HT1080 (cell line): ENCODE results near the gene LYRM1. TPM values are rescaled to one million over a fixed set of nuclear protein-coding genes. Genes with fewer than 3 reads are reported as not detected.
"Not testable (repeated sequence)": the region's sequence is repeated elsewhere in the genome, so short reads cannot be mapped to it uniquely, and the experiment has no call there.

Experiments
- DNase-seq: peaks from one replicate; pipeline ENCODE4 v3.0.0-alpha.2; 2015; ENCODE audit warnings: low read depth
- total RNA-seq: library from RNA; depleted of rRNA; stranded (reverse); fragments of >200 nt; shearing (Covaris generic); gene quantifications from 2 replicates; pipeline ENCODE4 v1.2.3, GENCODE V29; 2014

Gene LYRM1
- total RNA-seq, 1 experiment from 2014 or later: 52.8 TPM

DNA sequence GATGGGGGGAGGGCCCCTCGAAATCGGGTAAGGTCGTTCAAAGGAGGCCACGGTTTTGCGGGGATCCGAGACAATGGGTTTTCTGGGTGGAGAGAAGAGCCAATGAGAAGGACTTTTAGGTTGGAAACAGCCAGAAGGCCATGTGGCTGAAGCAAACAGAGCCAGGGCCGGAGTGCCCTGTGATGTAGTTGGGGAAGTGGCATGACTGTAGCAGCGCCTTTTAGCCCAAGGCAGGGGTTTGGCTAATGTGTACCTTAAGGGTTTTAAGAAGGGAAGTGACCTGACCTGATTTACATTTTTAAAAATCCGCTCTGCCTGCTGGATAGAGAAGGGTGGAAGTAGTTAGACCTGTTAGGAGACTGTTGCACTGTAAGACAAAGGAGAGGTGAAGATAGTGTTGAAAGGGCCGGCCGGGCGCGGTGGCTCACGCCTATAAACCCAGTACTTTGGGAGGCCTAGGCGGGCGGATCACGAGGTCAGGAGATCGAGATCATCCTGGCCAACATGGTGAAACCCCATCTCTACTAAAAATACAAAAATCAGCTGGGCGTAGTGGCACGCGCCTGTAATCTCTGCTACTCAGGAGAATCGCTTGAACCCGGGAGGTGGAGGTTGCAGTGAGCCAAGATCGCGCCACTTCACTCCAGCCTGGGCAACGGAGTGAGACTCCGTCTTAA lies 1.0 kb downstream of the LYRM1 start:
- DNase-seq: no peak

DNA sequence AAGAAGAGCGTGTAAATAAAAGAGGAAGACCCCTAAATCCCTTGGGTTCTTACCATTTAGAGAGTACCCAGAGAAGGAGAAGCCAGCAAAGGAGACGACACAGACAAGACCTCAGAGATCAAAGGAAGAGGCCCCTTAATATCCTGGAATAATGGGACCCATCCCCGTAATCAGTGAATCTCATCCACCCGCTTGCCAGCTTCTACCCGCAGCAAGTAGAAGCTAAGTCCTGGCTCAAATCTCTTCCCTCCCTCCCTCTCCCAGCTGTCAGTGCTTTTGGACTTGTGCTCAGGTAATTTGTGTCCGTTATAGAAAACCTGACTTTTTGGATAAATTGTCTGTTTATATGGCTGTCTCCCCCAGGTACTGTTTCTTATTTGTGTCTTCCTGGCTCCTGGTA lies 1.9 kb downstream of the LYRM1 start:
- DNase-seq: no peak

DNA sequence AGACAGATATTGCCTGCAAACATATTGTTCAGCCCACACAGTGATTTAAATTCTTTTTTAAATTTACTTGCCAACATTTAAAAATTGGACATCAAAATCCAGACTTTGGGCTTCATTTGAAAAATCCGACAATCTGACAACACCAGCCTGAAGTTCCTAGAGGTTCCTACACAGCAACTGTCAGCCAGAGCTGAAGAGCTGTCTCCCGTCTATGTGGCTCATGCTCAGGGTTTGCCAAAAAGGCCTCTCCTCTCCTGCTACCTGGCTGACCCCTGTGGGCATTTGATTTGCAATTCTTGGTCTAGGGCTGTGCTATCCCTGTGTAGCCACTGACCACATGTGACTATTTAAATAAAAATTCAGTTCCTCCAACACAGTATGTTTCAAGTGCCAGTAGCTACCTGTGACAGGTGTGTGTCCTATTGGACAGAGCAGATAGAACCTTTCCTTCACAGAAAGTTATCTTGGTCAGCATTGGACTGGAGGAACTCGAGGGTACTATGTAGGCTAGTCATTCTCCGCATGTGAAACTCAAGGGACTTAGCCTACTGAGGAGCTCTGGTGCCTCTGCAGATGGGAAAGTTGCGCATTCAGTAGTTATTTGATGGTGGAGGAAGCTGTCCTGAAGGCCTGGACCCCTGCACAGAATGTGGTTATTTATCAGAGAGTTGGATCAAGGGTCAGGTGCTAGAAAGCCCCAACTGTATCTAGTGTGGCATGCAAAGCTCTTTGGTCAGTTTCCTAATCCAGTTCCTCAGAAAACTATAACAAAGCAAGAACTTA lies 2.7 kb downstream of the LYRM1 start:
- no peak for DNase-seq

DNA sequence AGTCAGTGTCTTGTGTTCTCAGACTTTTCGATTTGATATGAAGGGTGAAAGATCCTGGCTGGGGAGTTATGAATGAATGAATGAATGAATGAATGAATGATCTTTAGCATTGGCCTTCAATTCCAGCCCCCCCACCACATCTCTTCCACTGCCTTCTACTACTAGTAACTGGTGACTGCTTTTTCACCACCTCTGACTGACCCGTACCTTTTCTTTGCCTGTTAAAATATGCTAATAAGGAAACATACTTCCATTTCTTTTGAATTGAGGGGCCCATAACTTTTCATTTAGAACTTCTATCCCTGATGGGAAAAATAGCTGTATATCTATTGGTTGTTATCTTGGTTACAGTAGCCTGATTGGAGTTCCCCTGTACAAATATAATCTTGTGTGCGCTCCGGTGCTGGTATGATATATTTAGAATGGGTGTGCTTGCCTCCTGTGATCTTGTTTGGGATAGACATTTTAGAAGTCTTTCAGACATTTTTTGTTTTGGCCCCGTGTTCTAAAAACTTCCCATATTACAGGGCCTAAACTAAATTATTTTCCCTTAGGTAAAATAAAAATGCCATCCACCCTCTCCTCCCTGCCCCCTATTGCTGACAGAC lies 3.4 kb downstream of the LYRM1 start:
- DNase-seq: no peak

- peak; percentile 84 for DNase-seq
These were observed 4.0 kb downstream of the LYRM1 start for GRCh38 chr16:20904507-20905081.

GRCh38 chr16:20905576-20905975 lies 5.0 kb downstream of the LYRM1 start:
- no peak for DNase-seq

DNA sequence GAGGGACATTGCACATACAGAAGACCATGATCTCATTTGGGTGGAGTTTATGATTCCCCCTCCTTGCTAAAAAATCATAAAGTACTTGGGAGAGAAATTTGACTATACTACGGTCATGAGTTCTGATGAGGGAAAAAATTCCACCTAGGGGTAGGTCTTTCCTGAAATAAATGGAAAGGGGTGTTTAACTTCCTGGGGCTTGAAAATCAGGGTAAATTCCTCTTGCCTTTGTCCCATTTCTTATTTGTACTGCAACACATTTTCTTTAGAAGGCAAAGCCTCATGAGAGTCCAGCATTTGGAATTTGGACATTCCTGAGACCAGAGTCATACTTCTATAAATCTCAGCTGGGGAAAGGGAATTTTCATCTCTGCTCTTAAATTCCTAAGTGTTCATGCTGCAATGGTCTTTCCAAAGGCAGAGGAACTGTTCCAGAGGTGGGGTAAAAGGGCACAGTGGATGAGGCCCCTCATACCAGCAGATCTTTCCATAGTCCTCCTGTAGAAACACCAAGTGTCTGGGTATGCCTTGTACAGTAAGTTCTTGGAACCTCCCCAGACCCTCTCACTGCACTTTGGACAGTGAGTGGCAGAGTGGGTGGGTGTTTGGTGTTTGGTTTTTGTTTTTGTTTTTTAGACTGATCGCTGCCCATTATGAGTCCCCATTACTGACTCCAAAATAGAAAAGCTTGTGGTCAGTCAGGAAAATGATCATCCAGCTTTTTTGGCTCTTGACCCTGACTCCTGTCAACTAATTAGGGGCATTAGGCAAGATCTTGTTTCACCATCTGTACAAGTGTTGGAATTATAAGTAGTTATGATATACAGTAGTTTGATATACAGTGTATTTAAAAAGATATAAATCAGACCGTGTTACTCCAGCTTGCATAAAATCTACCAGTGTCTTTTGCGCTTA lies 6.0 kb downstream of the LYRM1 start:
- DNase-seq: peak; percentile 82

DNA sequence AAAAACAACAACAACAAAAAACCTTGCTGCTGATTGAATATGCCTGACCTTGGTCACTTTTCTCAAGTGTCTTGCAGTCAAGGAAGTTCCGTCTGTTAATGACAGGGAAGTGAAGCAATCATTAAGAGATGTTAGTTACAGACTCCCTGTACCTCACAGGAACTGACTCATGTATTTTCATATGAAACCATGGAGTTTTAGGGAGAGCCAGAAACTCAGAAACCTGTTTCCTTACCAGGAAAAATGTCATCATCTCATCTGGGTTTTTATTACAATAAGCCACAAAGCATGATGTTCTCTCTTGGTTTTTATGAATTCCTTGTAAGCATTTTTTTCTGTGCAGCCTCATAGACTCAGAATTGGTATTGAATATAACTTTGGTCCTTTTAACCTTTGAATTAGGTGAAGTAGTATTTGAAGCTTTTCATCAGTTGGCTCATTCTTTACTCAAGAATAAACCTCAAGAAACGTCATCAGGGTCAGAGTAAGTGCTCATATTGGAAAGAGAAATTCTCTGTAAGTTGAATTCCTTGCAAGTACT lies 10.3 kb downstream of the LYRM1 start:
- peak; percentile 93 for DNase-seq

DNA sequence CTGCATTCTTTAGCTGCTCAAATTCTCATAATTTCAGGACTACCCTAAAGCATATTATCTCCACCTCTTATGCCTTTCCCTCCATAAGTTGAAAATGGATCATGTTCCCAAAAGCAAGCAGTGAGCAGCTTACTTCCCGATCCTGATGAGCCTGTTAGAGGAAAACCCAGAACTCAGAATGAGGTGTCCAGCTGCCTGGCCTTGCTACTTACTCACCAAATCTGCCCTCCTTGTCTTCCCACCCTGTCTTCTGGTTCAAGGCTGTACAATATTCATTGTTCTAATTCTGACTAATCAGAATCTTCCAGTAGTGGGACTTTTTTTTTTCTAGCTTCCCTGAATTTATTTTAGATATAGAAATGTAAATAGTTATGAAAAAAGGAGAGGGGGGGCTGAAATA lies 10.8 kb downstream of the LYRM1 start:
- peak; percentile 88 for DNase-seq

DNA sequence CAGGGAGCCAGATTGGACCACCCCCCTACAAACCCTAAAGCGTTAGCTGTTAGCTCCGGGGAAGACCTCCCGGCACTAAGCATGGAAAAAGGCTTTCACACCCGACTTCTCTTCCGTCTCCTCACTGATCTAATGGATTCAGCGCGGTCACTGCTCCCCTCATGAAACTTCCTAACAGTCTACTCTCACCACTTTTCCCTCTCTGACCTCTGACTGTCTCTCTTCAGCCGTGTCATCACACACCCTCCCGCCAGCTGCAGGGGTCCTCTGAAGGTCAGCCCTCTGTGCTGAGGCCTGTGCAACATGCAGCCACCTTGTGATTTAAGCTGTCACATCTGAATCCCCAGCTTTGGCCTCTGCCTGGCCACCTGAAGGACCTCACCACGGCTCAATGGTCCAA lies 15.7 kb downstream of the LYRM1 start:
- no peak for DNase-seq

- DNase-seq: no peak
These were observed 16.4 kb downstream of the LYRM1 start for GRCh38 chr16:20916942-20917341.

- DNase-seq: no peak
These were observed 18.1 kb downstream of the LYRM1 start for GRCh38 chr16:20918486-20919239.

DNA sequence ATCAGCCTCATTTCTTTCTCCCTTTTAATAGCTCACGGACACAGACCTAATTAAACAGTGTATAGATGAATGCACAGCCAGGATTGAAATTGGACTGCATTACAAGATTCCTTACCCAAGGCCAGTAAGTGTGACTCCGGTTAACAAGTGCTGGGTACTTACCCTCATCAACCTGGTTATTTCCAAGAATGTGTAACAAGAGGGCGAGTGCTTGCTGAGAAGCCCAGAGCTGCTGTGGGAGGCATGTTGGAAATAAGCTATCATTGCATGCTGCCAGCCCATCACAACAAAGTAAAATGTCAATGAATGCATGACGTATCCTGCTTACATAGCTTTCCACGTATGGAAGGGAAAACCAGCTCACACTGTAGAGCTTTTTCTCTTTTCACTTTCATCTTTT lies 19.5 kb downstream of the LYRM1 start:
- DNase-seq: no peak

DNA sequence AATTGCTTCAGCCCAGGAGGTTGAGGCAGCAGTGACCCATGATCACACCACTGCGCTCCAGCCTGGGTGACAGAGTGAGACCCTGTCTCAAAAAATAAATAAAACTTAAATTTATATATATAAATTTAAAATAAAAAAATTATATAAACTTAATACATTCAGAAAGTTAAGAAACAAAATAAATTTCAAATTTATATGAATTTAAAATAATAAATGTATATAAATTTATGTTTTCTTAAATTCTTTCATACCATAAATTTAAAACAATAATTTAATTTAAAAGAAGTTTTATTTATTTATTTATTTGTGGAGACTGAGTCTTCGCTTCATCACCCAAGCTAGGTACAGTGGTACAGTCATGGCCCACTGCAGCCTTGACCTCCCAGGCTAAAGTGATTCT lies 20.2 kb downstream of the LYRM1 start:
- DNase-seq: no peak

DNA sequence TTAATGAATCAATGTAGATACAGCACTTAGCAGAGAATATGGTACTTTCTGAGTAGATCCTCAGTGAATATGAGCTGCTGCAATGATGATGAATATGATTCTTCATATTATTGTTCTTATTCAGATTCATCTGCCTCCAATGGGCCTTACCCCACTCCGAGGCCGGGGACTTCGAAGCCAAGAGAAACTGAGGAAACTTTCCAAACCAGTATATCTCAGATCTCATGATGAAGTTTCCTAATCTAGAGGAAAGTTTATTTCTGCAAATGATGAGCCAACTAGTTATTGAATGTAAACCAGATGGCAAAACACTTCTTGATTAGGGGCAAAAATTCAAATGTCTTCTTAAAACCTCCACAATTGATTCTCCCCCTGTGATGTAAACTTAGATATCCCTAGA lies 23.3 kb downstream of the LYRM1 start:
- DNase-seq: no peak

DNA sequence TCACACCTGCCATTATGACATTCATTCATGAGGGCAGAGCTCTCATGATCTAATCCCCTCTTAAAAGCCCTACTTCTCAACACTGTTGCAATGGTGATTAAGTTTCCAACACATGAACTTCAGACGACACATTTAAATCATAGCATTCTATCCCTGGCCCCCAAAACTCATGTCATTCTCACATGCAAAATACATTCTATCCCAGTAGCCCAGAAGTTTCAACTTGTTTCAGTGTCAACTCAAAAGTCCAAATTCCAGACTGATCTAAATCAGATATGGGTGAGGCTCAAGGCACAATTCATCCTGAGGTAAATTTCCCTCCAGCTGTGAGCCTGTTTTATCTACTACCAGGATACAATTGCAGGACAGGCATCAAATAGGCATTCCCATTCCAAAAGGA lies 25.2 kb downstream of the LYRM1 start:
- no peak for DNase-seq

GRCh38 chr16:20928774-20929411 lies 28.3 kb downstream of the LYRM1 start:
- no peak for DNase-seq

GRCh38 chr16:20929676-20930364 lies 29.2 kb downstream of the LYRM1 start:
- DNase-seq: not testable (repeated sequence)

DNA sequence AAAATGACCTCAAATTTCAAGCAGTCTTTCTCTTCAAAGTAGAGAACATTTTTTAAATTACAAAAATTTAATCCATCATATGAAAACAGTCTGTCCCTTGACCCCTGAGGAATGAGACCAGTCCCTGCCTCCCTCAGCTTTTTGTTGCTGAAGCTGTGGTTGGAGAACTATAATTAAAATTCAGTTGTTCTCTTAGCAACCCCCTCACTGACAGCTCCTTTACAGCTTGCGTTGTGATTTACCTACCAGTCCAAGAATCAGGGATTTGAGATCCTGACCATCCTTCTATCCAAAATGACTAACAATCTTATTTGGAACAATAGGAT lies 29.8 kb downstream of the LYRM1 start:
- no peak for DNase-seq
